Measurements from ENCODE around the gene VWA5B1.

DNA sequence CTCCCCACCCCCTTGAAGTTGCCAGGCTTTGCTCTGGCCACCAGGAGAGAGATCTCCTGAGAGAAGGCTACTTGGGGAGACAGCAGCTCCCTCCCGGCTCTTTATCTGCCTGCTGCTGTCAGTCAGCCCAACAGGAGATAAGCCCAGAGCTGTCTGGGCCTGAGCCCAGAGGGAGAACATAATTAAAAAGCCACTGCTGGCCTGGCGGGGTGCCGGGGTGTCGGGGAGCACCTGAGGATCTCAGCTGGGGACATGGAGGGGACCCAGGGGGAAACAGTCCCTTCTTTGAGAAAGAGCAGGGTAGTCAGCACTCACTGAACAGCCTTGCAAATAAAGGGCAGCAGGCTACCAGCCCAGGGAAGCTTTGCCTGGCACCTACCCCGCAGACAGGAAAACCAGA, 17.9 kb downstream of the VWA5B1 start:
- TF ChIP-seq ZFX (IDR thresholded peaks at IDR 0.05) (no peak), CTCF (conservative IDR thresholded peaks at IDR 0.05) (no peak)
